Cardiac septum (tissue), 1 donor: Measurements from ENCODE around the gene ASB4. TPM values are rescaled to one million over a fixed set of nuclear protein-coding genes. Genes with fewer than 3 reads are reported as not detected.
"Not testable (repeated sequence)": the region's sequence is repeated elsewhere in the genome, so short reads cannot be mapped to it uniquely, and the experiment has no call there.

Experiments used
- DNase-seq: peaks from one replicate; pipeline ENCODE4 v3.0.0-alpha.2; 2020; ENCODE audit warnings: low spot score
- intact Hi-C: fragments of 100-400 bp; cut with DNase I; formaldehyde crosslinking; loops from one replicate; pipeline ENCODE4 v1.14.0; 2022
- long read RNA-seq: library from polyadenylated mRNA; unstranded; transcript quantifications from one replicate; pipeline ENCODE4 v2.0.0, GENCODE V29; 2021
- total RNA-seq: library from RNA; stranded (reverse); fragmentation: NEBNext Ultra II Directional; extraction: Animal tissue kit (Norgen Biotek cat#: 25700); gene quantifications from one replicate; pipeline ENCODE4 v1.2.1, GENCODE V29; 2021
- donor health status: DM: no; HTN: no; CAD: no.

Gene ASB4, protein sequence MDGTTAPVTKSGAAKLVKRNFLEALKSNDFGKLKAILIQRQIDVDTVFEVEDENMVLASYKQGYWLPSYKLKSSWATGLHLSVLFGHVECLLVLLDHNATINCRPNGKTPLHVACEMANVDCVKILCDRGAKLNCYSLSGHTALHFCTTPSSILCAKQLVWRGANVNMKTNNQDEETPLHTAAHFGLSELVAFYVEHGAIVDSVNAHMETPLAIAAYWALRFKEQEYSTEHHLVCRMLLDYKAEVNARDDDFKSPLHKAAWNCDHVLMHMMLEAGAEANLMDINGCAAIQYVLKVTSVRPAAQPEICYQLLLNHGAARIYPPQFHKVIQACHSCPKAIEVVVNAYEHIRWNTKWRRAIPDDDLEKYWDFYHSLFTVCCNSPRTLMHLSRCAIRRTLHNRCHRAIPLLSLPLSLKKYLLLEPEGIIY
- total RNA-seq: 1.2 TPM
- long read RNA-seq, partial matches to known transcripts: 1 of 1 reads
- long read RNA-seq, other reads (novel, unspliced or antisense): 0 of 1 reads

DNA sequence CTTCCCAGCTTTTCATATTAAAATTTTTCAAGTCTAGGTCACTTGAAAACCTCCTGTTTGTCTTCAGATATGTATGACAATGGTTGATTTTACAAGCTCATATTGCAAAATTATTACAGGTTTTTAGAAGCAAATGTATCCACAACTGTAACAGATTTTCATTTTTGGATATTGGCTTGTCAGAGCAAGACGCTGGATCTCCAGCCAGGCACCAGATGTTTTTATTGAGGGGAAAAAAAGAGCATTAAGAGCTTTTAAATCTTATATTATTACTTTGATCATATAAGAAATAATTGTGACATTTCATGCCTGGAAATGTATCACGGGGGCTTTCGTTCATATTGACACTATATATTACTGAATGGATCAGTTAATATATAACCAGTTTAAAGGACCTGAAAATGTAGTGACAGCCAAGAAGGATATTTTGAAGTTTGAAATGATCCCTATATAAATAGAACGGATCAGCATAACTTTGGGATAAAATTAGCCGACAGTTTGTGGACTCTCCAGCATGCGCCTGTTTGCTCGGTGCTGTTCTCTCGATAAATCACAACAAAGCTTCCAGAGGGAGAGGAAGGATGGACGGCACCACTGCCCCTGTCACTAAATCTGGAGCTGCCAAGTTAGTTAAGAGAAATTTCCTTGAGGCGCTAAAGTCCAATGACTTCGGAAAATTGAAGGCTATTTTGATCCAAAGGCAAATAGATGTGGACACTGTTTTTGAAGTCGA, at the start of gene ASB4:
TSS of gene ASB4 (plus strand) at position 553 of the 733 bp plus-strand sequence. CDS start at position 582, 29 bp downstream.
- intact Hi-C loops: no loop called here
- no peak for DNase-seq

DNA sequence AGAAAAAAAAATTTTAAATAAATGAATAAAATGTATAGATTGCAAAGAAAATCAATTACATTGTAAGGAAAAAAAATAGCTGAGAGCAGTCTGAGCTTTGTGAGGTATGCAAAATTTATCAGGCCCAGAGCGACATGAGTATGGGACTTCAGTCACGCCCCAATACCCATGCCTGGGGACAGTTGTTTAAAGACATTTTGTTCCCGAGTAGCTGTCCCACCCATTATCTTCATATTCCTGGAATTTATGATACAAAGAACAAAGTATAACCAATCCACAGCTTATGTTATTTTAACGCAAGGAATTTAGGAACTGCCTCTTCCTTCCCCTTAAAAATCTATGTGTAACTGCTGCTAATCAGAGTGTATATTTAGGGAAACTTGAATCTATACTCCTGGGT, 49.3 kb upstream of the ASB4 start:
- intact Hi-C loops: no loop called here
- no peak for DNase-seq

DNA sequence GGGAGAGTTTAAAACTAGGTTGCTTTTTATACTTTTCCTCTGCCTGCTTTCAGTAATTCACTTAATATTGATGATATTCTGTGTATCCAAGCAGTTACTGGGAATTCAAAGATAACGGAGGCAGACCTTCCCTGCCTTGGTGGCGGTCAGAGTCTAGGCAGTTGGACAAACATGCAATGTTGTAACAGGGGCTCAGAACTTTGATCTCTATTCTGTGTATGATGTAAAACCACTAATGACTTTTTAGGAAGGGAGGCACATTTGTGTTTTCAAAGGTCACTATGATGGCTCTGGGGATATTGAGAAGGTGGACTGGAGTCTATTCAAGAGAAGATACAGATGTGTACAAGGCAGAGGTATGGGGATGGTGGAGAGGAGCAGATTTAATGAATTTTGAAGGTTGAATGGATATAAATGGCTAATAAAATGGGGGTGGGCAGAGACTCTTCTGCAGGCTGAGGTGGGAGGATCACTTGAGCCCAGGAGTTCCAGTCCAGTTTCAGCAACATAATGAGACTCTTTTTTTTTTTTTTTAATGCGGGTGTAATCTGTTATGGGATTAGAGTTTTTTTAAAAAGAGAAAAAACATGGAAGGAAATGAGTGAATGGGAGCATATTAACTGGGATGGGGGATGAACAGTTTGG, 45.2 kb upstream of the ASB4 start:
- intact Hi-C loops: no loop called here

DNA sequence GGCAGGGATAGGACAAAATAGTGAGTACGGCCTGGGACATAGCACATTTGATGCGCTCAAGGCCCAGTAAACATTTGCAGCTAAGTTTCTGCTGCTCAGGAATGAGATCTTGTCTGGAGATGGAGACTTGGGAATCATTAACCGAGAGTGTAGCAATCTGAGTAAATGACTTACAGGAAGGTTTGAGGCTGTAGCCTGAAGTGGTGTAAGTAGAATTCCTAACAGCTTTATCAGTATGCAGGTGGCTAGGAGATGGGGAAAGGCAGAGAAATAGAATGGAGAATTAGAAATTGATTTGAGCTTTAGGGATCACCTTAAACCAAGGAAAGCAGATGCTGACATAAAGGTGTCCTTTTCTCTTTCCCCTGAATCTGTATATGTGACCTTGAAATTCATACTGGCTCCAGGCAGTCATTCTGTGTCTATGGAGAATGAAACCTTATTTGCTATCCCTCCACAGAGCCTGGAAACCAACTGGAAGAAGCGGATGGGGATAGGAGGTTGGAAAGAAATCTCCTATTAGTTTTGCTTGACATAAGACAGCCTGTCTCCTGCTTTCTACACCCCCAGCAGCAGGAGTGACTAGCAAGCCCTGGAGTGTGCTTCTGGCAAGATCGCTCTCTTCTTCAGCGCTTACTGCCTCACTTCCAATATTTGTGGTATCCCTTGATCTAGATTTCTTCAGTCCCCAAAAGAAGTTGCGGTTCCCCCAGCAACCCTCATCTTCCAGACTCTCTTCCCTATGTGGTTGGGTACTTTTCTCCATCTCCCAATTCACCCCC, 44.5 kb upstream of the ASB4 start:
- DNase-seq: no peak
- intact Hi-C loops: no loop called here

More for the DNA sequence above, 45.2 kb upstream of the ASB4 start:
- no peak for DNase-seq

DNA sequence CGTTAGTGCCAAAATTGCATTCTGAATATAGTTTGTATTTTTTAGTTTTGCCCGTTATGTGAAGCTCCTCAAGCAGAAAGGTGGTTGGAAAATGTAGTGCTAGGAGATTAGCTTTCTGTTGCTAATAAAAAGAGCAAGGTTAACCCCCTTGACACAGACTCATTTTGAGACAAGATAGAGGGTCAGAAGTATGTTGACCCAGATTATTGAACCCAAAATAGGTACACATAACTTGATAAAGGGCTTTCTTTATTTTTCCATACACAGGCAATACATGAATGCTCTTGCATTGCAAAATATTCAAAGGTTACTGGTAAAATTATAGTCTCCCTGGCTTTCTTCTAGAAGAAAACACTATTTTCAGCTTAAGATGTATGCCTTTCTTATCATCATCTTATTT, 40.9 kb upstream of the ASB4 start:
- DNase-seq: no peak
- intact Hi-C loops: no loop called here

DNA sequence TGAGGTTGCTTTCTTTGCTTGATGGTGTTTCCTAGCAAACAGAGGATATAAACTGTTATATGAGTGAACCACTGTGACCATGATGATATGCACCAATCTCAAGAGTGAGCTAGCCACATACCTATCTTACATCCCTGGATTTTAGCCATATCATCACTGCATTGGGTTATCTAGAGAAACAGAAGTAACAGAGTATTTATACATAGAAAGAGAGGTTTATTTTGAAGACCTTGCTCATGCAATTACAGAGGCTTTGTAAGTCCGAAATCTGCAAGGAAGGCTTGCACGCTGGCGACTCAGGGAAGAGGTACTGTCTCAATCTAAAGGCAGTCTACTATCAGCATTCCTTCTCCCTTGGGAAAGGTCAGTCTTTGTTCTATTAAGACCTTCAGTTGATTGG, 39.1 kb upstream of the ASB4 start:
- intact Hi-C loops: no loop called here
- no peak for DNase-seq

DNA sequence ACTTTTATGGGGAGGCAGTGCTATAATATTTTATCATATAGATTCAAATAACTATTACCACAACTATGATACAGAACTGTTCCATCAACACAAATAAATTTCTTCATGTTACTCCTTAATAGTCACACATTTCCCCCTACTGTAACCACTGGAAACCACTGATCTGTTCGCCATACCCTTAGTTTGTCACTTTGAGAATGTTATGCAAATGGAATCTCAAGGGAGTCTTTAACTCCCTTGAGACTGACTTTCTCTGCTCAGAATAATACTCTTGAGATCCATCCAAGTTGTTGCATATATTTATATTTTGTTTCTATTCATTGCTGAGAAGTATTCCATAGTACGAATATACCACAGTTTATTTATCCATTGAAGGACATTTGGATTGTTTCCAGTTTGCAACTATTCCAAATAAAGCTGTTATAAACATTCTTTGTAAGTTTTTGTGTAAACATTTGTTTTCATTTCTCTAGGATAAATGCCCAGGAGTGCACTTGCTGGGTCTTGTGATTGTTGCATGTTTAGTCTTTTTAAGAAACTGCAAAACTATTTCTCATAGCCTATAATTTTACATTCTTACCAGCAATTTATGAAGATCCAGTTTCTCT, 31.2 kb upstream of the ASB4 start:
- no peak for DNase-seq
- intact Hi-C loops: no loop called here

DNA sequence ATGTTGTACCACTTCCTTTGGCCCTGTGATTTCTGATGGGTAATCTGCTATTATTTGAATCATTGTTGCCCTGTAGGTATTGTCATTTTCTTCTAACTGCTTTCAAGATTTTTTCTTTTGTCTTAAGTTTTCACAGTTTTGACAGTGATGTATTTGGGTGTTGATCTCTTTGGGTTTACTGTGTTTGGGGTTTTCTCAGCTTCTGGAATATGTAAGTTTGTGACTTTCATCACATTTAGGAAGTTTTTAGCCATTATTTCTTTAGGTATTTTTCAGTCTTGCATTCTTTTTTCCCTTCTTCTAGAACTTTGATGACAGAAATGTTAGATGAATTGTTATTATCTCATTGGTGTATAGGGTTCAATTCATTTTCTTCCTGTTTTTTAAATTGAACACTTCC, 27.8 kb upstream of the ASB4 start:
- no peak for DNase-seq
- intact Hi-C loops: no loop called here

DNA sequence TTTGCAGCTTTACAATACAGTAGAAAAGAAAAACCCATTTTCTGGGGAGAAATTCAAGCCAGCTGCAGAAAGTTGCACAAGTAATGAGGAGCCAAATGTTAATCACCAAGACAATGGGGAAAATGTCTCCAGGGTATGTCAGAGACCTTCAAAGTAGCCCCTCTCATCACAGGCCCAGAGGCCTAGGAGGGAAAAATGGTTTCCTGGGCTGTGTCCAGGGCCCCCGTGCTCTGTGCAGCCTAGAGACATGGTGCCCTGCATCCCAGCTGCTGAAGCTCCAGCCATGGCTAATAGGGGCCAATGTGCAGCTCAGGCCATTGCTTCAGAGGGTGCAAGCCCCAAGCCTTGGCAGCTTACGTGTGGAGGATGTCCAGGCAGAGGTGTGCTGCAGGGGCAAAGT, 25.1 kb upstream of the ASB4 start:
- intact Hi-C loops: not testable (repeated sequence)

DNA sequence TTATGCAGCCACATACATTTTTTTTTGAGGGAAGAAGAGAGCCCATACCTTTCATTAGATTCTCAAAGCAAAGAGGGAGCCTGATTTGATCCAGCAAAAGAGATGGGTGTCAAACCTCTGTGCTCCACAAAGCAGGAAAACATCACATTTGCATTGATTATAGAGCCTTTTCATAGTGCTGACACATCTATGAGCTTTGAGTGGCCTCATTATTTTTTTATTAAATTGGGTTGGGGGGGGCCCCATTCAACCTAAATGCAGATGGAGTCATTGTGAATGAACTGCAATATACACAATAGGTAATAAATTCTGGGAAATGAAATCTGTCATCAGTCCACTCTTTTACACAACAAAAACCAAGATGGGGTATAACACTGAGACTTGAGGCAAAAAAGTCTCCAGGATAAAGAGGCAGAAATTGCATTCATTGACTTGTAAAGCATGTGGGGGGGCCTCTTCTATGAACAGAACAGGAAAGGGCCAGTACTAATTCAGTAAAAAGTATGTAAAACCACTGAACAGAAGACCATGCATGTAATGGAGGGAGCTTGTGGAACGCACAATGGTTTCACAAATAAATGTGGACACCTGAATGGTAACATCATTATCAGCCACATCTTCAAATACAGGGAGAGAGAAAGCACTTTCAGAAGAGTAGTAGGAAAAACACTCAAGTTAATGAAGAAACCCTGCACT, 17.7 kb upstream of the ASB4 start:
- DNase-seq: no peak
- intact Hi-C loops: no loop called here

More for the DNA sequence above, 25.1 kb upstream of the ASB4 start:
- DNase-seq: not testable (repeated sequence)

DNA sequence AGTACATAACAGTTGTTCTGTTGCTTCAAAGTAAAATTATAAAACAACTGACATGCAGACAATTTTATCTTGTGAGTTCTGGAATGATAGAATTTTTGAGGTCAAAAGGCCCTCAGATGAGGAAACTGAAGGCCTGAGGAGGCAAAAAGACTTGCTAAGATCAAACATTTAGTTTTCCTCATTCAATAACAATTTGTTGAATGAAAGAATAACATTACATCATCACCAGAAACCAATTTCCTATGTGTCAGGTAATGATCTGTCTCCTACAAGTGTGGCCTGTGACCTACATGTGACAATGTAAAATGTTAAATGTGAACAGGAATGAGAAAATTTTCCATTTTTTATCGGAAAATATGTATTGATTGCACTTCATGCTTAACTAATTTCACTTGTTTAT, 16.6 kb upstream of the ASB4 start:
- DNase-seq: no peak
- intact Hi-C loops: no loop called here

DNA sequence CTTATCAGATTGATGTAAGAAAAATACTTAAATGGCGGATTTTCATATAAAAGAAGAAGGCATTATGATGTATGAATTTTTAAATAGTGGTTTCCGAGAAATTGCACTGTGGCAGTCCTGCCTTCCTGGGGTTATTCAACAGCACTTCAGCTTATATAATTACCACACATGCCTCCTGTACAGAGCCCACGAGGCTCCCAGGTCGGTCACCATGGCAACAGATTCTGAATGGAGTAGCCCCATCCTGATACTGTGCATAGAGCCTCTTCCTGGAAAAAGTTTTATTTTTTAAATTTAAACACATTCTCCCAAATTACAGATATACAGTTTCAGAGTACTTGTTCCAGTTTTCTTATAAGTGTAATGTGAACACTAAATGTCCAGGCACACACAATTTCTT, 15.9 kb upstream of the ASB4 start:
- intact Hi-C loops: no loop called here
- DNase-seq: no peak

DNA sequence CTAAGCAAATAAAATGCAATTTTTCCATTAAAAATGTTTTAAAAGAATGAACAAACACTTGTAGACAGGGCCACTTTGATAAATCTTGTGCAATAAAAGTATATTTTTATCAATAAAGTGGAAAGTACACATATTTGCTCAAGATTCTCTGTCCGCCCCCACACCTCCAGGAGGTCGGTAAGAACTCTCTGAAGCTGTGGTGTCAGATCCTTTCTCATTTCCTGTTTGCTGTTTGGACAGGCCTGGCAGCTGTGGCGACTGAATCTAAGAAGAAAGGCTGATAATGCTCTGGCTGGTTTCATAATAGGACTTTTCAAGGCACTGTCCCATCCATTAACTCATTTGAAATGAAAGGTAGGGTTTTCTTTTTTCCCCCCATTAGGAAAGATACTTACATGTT, 15.3 kb upstream of the ASB4 start:
- intact Hi-C loops: no loop called here
- DNase-seq: no peak

DNA sequence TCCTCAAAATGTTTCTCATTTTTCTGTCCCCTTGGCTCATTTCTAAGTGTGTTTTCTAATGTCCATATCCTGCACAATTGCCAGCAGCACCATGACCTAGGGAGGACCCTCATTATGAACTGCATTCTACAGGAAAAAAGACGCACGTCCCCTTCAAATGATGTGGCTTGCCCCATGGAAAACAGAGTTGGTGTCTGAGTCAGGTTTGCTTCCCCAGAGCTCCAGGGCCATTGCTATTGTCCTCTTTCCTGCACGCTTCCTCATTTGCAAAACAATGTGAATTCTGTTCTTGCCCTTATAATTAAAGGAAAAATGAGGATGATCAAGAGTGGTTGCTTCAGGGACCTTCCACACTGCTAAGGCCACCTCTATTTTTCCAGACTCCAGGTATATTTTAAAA, 14.7 kb upstream of the ASB4 start:
- DNase-seq: no peak
- intact Hi-C loops: no loop called here

DNA sequence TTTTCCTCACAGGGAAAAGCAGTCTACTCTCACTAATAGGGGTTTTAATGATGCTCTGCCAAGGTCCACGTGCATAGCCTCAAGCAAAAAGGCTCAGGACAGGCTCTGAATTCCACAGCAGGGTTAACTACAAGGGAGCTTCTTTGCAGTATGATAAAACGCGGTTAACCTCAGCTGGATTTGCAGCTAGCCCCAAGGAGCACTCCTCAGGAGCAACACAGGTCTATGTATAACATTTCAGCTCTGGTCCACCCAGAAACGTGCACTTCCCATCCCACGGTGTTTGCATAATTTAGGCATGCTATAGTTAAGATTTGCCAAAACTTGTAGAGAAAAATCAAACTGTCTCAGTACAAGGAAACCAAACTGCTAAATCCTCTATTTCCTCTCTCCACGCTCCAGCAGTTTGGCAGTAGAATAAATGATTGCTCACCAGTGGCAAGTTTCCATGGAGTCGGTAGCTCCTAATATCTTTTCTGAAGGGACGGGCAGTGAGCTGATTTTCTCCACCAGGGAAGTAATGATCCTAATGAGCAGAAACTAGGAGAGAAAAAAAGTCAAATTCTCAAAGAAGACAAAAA, 13.1 kb upstream of the ASB4 start:
- intact Hi-C loops: no loop called here
- DNase-seq: no peak

DNA sequence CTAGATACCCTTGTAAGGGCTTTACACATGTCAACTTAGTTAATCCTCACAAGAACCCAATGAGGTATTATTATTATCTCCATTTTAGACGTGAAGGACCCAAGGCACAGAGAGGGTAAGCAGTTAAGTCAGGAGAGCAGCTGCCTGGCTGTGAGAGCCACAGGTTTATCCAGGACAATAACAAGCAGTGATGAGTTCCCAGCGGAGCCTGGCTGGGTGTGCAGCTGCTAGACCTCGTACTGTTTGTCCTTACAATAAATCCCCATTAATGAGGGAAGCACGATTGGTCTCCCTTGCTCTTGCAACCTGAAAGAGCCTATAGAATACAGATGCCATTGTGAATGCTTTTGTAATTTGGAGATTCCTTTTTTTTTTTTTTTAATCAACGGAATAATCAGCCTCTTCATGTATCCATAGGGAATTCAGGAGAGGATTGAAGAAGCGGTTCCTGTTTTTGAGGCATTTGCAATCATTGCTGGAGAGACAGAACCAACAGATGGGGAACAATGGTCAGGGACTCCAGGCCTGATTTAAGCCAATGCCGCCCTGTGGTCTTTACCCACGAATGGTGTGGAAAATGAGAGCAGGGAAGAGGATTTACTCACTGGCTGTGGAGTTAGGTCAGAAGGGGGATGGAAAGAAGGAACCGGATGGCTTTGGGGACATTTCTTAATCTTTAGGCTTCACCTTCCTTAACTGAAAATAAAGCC, 12.3 kb upstream of the ASB4 start:
- intact Hi-C loops: no loop called here

DNA sequence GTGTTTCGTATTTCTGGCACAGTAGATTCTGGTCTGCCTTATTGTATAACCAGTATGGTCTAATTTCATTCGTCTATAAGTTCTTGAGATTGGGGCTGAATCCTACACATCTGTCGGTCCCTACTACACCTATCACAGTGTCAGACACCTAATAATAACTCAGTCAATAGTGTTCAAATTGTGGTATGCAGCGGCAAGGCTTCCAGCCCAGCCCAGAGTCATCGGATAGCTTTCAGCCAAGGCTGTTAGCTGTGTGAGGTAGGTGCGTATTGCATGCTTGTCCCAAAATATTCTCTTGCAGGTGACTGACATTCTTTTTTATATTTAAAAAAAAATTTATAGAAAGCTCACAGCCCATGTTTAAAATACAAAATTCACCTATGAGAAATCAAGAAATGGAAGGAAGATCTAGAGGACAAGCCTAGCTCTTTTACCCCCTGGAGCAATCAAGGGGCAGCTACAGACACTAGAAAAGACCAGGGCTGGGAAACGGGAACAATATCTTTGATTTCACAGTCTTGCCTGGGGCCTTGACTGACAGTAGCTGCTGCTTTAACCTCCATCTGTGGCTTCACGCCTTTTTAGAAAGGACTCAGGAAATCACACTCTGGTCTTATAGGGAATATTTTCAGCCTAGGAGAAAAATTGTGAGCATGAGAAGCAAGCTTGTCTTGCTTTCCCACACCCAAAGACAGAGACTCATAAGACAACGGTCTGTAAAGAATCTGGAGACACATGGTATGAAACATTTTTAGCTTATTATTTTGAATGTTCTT, 9.5 kb upstream of the ASB4 start:
- DNase-seq: no peak
- intact Hi-C loops: loop anchor here (5.0 kb wide), 1 partner anchor 1029 kb away; no protein-coding TSS in a partner anchor

More for the DNA sequence above, 12.3 kb upstream of the ASB4 start:
- no peak for DNase-seq
